GM23338 (cell line): ENCODE measurements around the gene CYP19A1.

Experiments used
- CREB1 ChIP-seq: fragments of 250-450 bp; sonication (Bioruptor Pico); IDR thresholded peaks from 2 replicates; pipeline ENCODE4 v1.5.0; 2020; ENCODE audit warnings: low read depth, mild to moderate bottlenecking, moderate library complexity
- CTCF ChIP-seq, 2 experiments: fragments of 200-600 bp in 1 of 2; sonication (generic) in 1 of 2; conservative IDR thresholded peaks; 2 replicates each; pipeline versions ENCODE4 v1.5.1 to v1.6.1; 2016 to 2017; ENCODE audit warnings: antibody characterized with exemption in 2 of 2, low read depth in 2 of 2, mild to moderate bottlenecking in 2 of 2, moderate library complexity in 1 of 2
- ETS1 ChIP-seq: IDR thresholded peaks from 2 replicates; pipeline ENCODE4 v1.6.1; 2016; ENCODE audit warnings: antibody characterized with exemption
- EZH2 ChIP-seq: fragments of 200-600 bp; sonication (generic); IDR thresholded peaks from one replicate; pipeline ENCODE4 v1.8.0; 2017; ENCODE audit warnings: antibody characterized with exemption, mild to moderate bottlenecking, low read depth; ENCODE audit not compliant: unreplicated experiment
- EZH2phosphoT487 ChIP-seq: fragments of 200-600 bp; sonication (generic); IDR thresholded peaks from one replicate; pipeline ENCODE4 v1.8.1; 2018; ENCODE audit warnings: antibody characterized with exemption; ENCODE audit not compliant: unreplicated experiment
- JUNB ChIP-seq: IDR thresholded peaks from one replicate; pipeline ENCODE4 v1.6.1; 2016; ENCODE audit warnings: antibody characterized with exemption; ENCODE audit not compliant: unreplicated experiment
- NANOG ChIP-seq: IDR thresholded peaks from 2 replicates; pipeline ENCODE4 v1.6.1; 2016; ENCODE audit warnings: antibody characterized with exemption, borderline replicate concordance
- POLR2AphosphoS5 ChIP-seq: IDR thresholded peaks from 2 replicates; pipeline ENCODE4 v1.6.1; 2016; ENCODE audit warnings: antibody characterized with exemption, low read depth
- REST ChIP-seq: IDR thresholded peaks from one replicate; pipeline ENCODE4 v1.6.1; 2018; ENCODE audit warnings: antibody characterized with exemption; ENCODE audit not compliant: unreplicated experiment
- STAT1 ChIP-seq: IDR thresholded peaks from one replicate; pipeline ENCODE4 v1.6.1; 2016; ENCODE audit warnings: antibody characterized with exemption; ENCODE audit not compliant: unreplicated experiment
- ZNF114 ChIP-seq: fragments of 250-450 bp; sonication (Bioruptor Pico); IDR thresholded peaks from 2 replicates; pipeline ENCODE4 v1.5.0; 2020; ENCODE audit warnings: mild to moderate bottlenecking, moderate library complexity
- ZNF331 ChIP-seq: fragments of 250-450 bp; sonication (Bioruptor Pico); IDR thresholded peaks from 2 replicates; pipeline ENCODE4 v1.5.0; 2020; ENCODE audit warnings: low read depth, mild to moderate bottlenecking, moderate library complexity
- ZNF462 ChIP-seq: fragments of 250-450 bp; sonication (Bioruptor Pico); IDR thresholded peaks from 2 replicates; pipeline ENCODE4 v1.5.0; 2020; ENCODE audit warnings: mild to moderate bottlenecking, moderate library complexity

GRCh38 chr15:51366920-51367319 lies 28.5 kb upstream of the CYP19A1 start:
- TF ChIP-seq EZH2 (no peak), CTCF (conservative IDR thresholded peaks at IDR 0.05; ENCODE audit: low read depth in 2 of 2) (no peak), EZH2phosphoT487 (no peak), CREB1 (no peak), POLR2AphosphoS5 (no peak), JUNB (no peak), REST (no peak), ZNF462 (CRISPR knock-in tag) (no peak), NANOG (no peak), STAT1 (no peak), ZNF331 (CRISPR knock-in tag) (no peak), ETS1 (no peak), ZNF114 (CRISPR knock-in tag) (no peak)
